ENCODE results near the gene IL34.

IL34 gene

GRCh38 chr16:70689970-70690891 lies 43.9 kb downstream of the IL34 start:
- no peak for DNase-seq

- DNase-seq, result no peak
Observed at GRCh38 chr16:70691223-70692129, 45.1 kb downstream of the IL34 start.

- DNase-seq, result no peak
Observed at GRCh38 chr16:70692130-70692872, 45.9 kb downstream of the IL34 start.

GRCh38 chr16:70692873-70693671 lies 46.7 kb downstream of the IL34 start:
- DNase-seq, result no peak

- no peak for DNase-seq
Observed at GRCh38 chr16:70694088-70694867, 47.9 kb downstream of the IL34 start.

GRCh38 chr16:70694868-70695218 lies 48.5 kb downstream of the IL34 start:
- DNase-seq, result no peak

- DNase-seq, result no peak
Observed at GRCh38 chr16:70695331-70696070, 49.1 kb downstream of the IL34 start.

GRCh38 chr16:70696355-70696754 lies 50.0 kb downstream of the IL34 start:
- DNase-seq, result no peak

- no peak for DNase-seq
Observed at GRCh38 chr16:70696952-70697593, 50.7 kb downstream of the IL34 start.

- DNase-seq, result no peak
Observed at GRCh38 chr16:70697594-70698170, 51.3 kb downstream of the IL34 start.

GRCh38 chr16:70698901-70699300 lies 52.5 kb downstream of the IL34 start:
- DNase-seq, result no peak

GRCh38 chr16:70699696-70700095 lies 53.3 kb downstream of the IL34 start:
- no peak for DNase-seq

GRCh38 chr16:70700101-70701020 lies 54.0 kb downstream of the IL34 start:
- no peak for DNase-seq

GRCh38 chr16:70701036-70701435 lies 54.7 kb downstream of the IL34 start:
- DNase-seq, result no peak

- DNase-seq, result no peak
Observed at GRCh38 chr16:70701596-70701995, 55.2 kb downstream of the IL34 start.

- DNase-seq, result no peak
Observed at GRCh38 chr16:70701998-70702397, 55.6 kb downstream of the IL34 start.

- DNase-seq, result no peak
Observed at GRCh38 chr16:70702624-70703023, 56.3 kb downstream of the IL34 start.

- DNase-seq, result no peak
Observed at GRCh38 chr16:70703041-70703834, 56.9 kb downstream of the IL34 start.

All from NCI-H2081 treated with DMSO at 0.1 percent for 48 hours (cell line).